Sigmoid colon (tissue), 4 donors: ENCODE data around the gene DGLUCY.

Source experiments
- POLR2A ChIP-seq, 2 donors: fragments of 450-650 bp; IDR thresholded peaks; one replicate each; pipeline ENCODE4 v1.6.1; 2016; ENCODE audit warnings: antibody characterized with exemption in 2 of 2, mild to moderate bottlenecking in 2 of 2, moderate library complexity in 2 of 2
- POLR2AphosphoS5 ChIP-seq, 4 donors: sonication (generic); formaldehyde crosslinking; IDR thresholded peaks; one replicate each; pipeline ENCODE4 v1.6.1; 2017; ENCODE audit warnings: antibody characterized with exemption in 4 of 4
- TF ChIP-seq, protein P1 (sequence below), 4 experiments: fragments of 450-650 bp in 3 of 4; fragments of 200-600 bp in 1 of 4; IDR thresholded peaks; one replicate each; pipeline ENCODE4 v1.5.1; 2016 to 2019; ENCODE audit warnings: antibody characterized with exemption in 4 of 4, mild to moderate bottlenecking in 3 of 4, moderate library complexity in 2 of 4

GRCh38 chr14:91207008-91207407, 93.1 kb downstream of the DGLUCY start:
- TF ChIP-seq POLR2A (IDR thresholded peaks at IDR 0.05) (no peak), POLR2AphosphoS5 (IDR thresholded peaks at IDR 0.05) (no peak)
- TF ChIP-seq, protein P1, sequence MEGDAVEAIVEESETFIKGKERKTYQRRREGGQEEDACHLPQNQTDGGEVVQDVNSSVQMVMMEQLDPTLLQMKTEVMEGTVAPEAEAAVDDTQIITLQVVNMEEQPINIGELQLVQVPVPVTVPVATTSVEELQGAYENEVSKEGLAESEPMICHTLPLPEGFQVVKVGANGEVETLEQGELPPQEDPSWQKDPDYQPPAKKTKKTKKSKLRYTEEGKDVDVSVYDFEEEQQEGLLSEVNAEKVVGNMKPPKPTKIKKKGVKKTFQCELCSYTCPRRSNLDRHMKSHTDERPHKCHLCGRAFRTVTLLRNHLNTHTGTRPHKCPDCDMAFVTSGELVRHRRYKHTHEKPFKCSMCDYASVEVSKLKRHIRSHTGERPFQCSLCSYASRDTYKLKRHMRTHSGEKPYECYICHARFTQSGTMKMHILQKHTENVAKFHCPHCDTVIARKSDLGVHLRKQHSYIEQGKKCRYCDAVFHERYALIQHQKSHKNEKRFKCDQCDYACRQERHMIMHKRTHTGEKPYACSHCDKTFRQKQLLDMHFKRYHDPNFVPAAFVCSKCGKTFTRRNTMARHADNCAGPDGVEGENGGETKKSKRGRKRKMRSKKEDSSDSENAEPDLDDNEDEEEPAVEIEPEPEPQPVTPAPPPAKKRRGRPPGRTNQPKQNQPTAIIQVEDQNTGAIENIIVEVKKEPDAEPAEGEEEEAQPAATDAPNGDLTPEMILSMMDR (IDR thresholded peaks at IDR 0.05): no peak
